OCI-LY7 (cell line): ENCODE data around the gene LANCL2.

Source experiments
- EZH2phosphoT487 ChIP-seq: fragments of 200-600 bp; sonication (generic); IDR thresholded peaks from 2 replicates; pipeline ENCODE4 v1.6.1; 2018; ENCODE audit warnings: low read depth, borderline replicate concordance, mild to moderate bottlenecking, mixed run types, antibody characterized with exemption, low read length, moderate library complexity, mixed read lengths
- TF ChIP-seq, protein P1 (sequence below): fragments of 200-600 bp; sonication (generic); conservative IDR thresholded peaks from 2 replicates; pipeline ENCODE4 v1.5.1; 2014; ENCODE audit warnings: mild to moderate bottlenecking, antibody characterized with exemption, low read length, moderate library complexity, mixed read lengths

DNA sequence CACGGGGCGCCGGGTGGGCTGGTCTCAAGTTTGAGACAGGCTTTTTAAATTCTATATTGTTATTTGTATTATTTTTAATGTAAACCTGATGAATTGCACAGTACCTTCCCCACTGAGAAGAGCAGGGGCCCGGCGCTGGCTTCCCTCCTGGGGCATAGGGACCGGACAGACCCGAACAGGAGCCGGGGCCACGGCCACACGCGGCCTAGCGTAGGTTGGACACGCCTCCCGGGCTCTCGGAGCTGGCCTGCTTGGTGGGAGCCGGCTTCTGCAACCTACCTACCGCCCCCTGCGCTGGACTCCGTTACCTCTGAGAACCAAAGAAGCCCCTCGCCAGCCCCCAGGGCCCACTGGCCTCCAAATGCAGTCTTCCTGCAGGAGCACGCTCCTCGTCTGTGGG is 19.8 kb upstream of the LANCL2 start:
- TF ChIP-seq, protein P1, sequence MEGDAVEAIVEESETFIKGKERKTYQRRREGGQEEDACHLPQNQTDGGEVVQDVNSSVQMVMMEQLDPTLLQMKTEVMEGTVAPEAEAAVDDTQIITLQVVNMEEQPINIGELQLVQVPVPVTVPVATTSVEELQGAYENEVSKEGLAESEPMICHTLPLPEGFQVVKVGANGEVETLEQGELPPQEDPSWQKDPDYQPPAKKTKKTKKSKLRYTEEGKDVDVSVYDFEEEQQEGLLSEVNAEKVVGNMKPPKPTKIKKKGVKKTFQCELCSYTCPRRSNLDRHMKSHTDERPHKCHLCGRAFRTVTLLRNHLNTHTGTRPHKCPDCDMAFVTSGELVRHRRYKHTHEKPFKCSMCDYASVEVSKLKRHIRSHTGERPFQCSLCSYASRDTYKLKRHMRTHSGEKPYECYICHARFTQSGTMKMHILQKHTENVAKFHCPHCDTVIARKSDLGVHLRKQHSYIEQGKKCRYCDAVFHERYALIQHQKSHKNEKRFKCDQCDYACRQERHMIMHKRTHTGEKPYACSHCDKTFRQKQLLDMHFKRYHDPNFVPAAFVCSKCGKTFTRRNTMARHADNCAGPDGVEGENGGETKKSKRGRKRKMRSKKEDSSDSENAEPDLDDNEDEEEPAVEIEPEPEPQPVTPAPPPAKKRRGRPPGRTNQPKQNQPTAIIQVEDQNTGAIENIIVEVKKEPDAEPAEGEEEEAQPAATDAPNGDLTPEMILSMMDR: no peak
- no peak for TF ChIP-seq EZH2phosphoT487
